ENCODE data around the gene KCNQ1.
"Not testable (repeated sequence)": the region's sequence is repeated elsewhere in the genome, so short reads cannot be mapped to it uniquely, and the experiment has no call there.

KCNQ1 gene

GRCh38 chr11:2477936-2478335, 33.1 kb downstream of the KCNQ1 start:
- no peak for DNase-seq

- DNase-seq = not testable (repeated sequence)
Observed at GRCh38 chr11:2480067-2480873, 35.5 kb downstream of the KCNQ1 start.

GRCh38 chr11:2480874-2481220, 36.0 kb downstream of the KCNQ1 start:
- DNase-seq = no peak

GRCh38 chr11:2481253-2481652, 36.4 kb downstream of the KCNQ1 start:
- no peak for DNase-seq

- DNase-seq = no peak
Observed at GRCh38 chr11:2482204-2482603, 37.4 kb downstream of the KCNQ1 start.

- no peak for DNase-seq
Observed at GRCh38 chr11:2482745-2483144, 37.9 kb downstream of the KCNQ1 start.

GRCh38 chr11:2483426-2483825, 38.6 kb downstream of the KCNQ1 start:
- DNase-seq = no peak

GRCh38 chr11:2484576-2485125, 39.8 kb downstream of the KCNQ1 start:
- DNase-seq = no peak

- no peak for DNase-seq
Observed at GRCh38 chr11:2488004-2488403, 43.2 kb downstream of the KCNQ1 start.

- no peak for DNase-seq
Observed at GRCh38 chr11:2489083-2489482, 44.3 kb downstream of the KCNQ1 start.

GRCh38 chr11:2497951-2498350, 53.1 kb downstream of the KCNQ1 start:
- not testable (repeated sequence) for DNase-seq

GRCh38 chr11:2498750-2499149, 53.9 kb downstream of the KCNQ1 start:
- no peak for DNase-seq

GRCh38 chr11:2507212-2507901, 62.5 kb downstream of the KCNQ1 start:
- DNase-seq = peak; percentile 36

GRCh38 chr11:2507945-2508749, 63.3 kb downstream of the KCNQ1 start:
- peak; percentile 42 for DNase-seq

- DNase-seq = peak; percentile 37
Observed at GRCh38 chr11:2508793-2509192, 64.0 kb downstream of the KCNQ1 start.

- peak; percentile 44 for DNase-seq
Observed at GRCh38 chr11:2509481-2510001, 64.7 kb downstream of the KCNQ1 start.

GRCh38 chr11:2510626-2511402, 66.0 kb downstream of the KCNQ1 start:
- peak; percentile 45 for DNase-seq

- DNase-seq = peak; percentile 37
Observed at GRCh38 chr11:2511421-2512369, 66.9 kb downstream of the KCNQ1 start.

- DNase-seq = peak; percentile 48
Observed at GRCh38 chr11:2512431-2513407, 67.9 kb downstream of the KCNQ1 start.

GRCh38 chr11:2513441-2513840, 68.6 kb downstream of the KCNQ1 start:
- peak; percentile 51 for DNase-seq
